HCT116 (cell line): ENCODE data around the gene KRTAP21-1. TPM values are rescaled to one million over a fixed set of nuclear protein-coding genes. Genes with fewer than 3 reads are reported as not detected.

Experiments
- ATAC-seq: fragments of 200-7000 bp; cut with Tn5 transposase; 2 replicates; pipeline ENCODE4 v1.9.1; 2020; ENCODE audit warnings: mild to moderate bottlenecking, moderate library complexity
- BruUV-seq: library from RNA; stranded (reverse); fragments of 400-500 nt; replicated peaks from 2 replicates; lab custom pipeline; 2021; lab: Mats Ljungman, UMichigan
- CTCF ChIA-PET: fragments of 300-600 bp; sonication (Branson Sonifier 250); formaldehyde crosslinking; loops from one replicate; lab custom pipeline; 2021; ENCODE audit warnings: antibody characterized with exemption; lab: Charles Lee
- POLR2A ChIA-PET: fragments of 300-600, 350-600 bp; sonication (Branson Sonifier 250); formaldehyde crosslinking; loops from one replicate; lab custom pipeline; 2021; ENCODE audit warnings: antibody characterized with exemption; lab: Charles Lee
- RAD21 ChIA-PET, 2 experiments: fragments of 300-600 bp; sonication (Branson Sonifier 250); formaldehyde crosslinking; loops; one replicate each; lab custom pipeline; 2023; ENCODE audit warnings: low total read pairs in 2 of 2; ENCODE audit not compliant: uncharacterized antibody in 2 of 2, unreplicated experiment in 2 of 2, low non-redundant PET in 1 of 2; lab: Charles Lee
- DNase-seq: peaks from one replicate; pipeline ENCODE4 v3.0.0-alpha.2; 2010; ENCODE audit warnings: low read depth, low spot score
- H2AFZ ChIP-seq: fragments of 200-600 bp; shearing (Covaris generic), sonication (generic); 2 replicates; pipeline ENCODE4 v1.6.1; 2017; ENCODE audit warnings: low read depth, mixed run types, mixed read lengths, antibody characterized with exemption, low read length; ENCODE audit not compliant: poor library complexity, severe bottlenecking
- H3K27ac ChIP-seq: 2 replicates; pipeline ENCODE4 v1.5.1; 2012; ENCODE audit warnings: low read depth, low read length
- H3K27me3 ChIP-seq: fragments of 200-600 bp; sonication (generic); 2 replicates; pipeline ENCODE4 v1.6.1; 2016; ENCODE audit warnings: mixed run types, low read length, mixed read lengths; ENCODE audit not compliant: insufficient read depth
- H3K36me3 ChIP-seq, 2 experiments: fragments of 200-500 bp in 1 of 2; fragments of 200-600 bp in 1 of 2; sonication (Bioruptor generic) in 1 of 2; sonication (generic) in 1 of 2; 2 replicates each; pipeline versions ENCODE4 v1.5.1 to v1.6.1; 2014 to 2016; ENCODE audit warnings: low read length in 2 of 2, inconsistent platforms in 1 of 2, mixed read lengths in 1 of 2, mixed run types in 1 of 2; ENCODE audit not compliant: insufficient read depth in 2 of 2, control insufficient read depth in 1 of 2
- H3K4me1 ChIP-seq, 2 experiments: fragments of 200-600 bp in 1 of 2; sonication (generic) in 1 of 2; 2 replicates each; pipeline versions ENCODE4 v1.5.1 to v1.6.1; 2012 to 2017; ENCODE audit warnings: low read length in 2 of 2, inconsistent platforms in 1 of 2, mild to moderate bottlenecking in 1 of 2, mixed read lengths in 1 of 2, mixed run types in 1 of 2, moderate library complexity in 1 of 2; ENCODE audit not compliant: insufficient read depth in 2 of 2, control insufficient read depth in 1 of 2
- H3K4me2 ChIP-seq: fragments of 200-600 bp; sonication (generic); 2 replicates; pipeline ENCODE4 v1.6.1; 2017; ENCODE audit warnings: mixed run types, low read length, mixed read lengths
- H3K4me3 ChIP-seq, 2 experiments: fragments of 200-600 bp in 1 of 2; sonication (generic) in 1 of 2; replicated peaks in 1 of 2; 2 replicates each; pipeline ENCODE4 v1.5.1; 2011 to 2016; ENCODE audit warnings: low read length in 2 of 2, control low read depth in 1 of 2, low read depth in 1 of 2, mild to moderate bottlenecking in 1 of 2, mixed read lengths in 1 of 2, mixed run types in 1 of 2
- H3K79me2 ChIP-seq: fragments of 200-600 bp; sonication (generic); 2 replicates; pipeline ENCODE4 v1.6.1; 2017; ENCODE audit warnings: mild to moderate bottlenecking, mixed run types, low read length, moderate library complexity, mixed read lengths; ENCODE audit not compliant: insufficient read depth
- H3K9ac ChIP-seq: fragments of 200-600 bp; sonication (generic); 2 replicates; pipeline ENCODE4 v1.6.1; 2016; ENCODE audit warnings: low read length, mixed read lengths
- H3K9me2 ChIP-seq: fragments of 200-600 bp; sonication (generic), shearing (Covaris generic); 2 replicates; pipeline ENCODE4 v1.6.1; 2017; ENCODE audit warnings: mixed run types, mild to moderate bottlenecking, moderate library complexity; ENCODE audit not compliant: insufficient read depth
- H3K9me3 ChIP-seq, 2 experiments: fragments of 200-500 bp in 1 of 2; fragments of 200-600 bp in 1 of 2; sonication (Bioruptor generic) in 1 of 2; sonication (generic) in 1 of 2; 2 replicates each; pipeline ENCODE4 v1.6.1; 2014 to 2017; ENCODE audit warnings: low read length in 2 of 2, mixed read lengths in 2 of 2, inconsistent platforms in 1 of 2, low read depth in 1 of 2, mild to moderate bottlenecking in 1 of 2, mixed run types in 1 of 2, moderate library complexity in 1 of 2; ENCODE audit not compliant: control insufficient read depth in 1 of 2, insufficient read depth in 1 of 2
- H4K20me1 ChIP-seq: fragments of 200-600 bp; sonication (generic), shearing (Covaris generic); 2 replicates; pipeline ENCODE4 v1.6.1; 2017; ENCODE audit warnings: mixed run types, mild to moderate bottlenecking, moderate library complexity; ENCODE audit not compliant: insufficient read depth
- POLR2A ChIP-seq: IDR thresholded peaks from 2 replicates; pipeline ENCODE4 v1.7.0; 2011; ENCODE audit warnings: borderline replicate concordance; ENCODE audit not compliant: insufficient read depth, insufficient read length; ENCODE audit errors: extremely low read depth
- SIN3A ChIP-seq: IDR thresholded peaks from 2 replicates; pipeline ENCODE4 v1.6.1; 2012; ENCODE audit warnings: low read depth
- SP1 ChIP-seq: IDR thresholded peaks from 2 replicates; pipeline ENCODE4 v1.6.1; 2012; ENCODE audit warnings: low read depth
- SRF ChIP-seq: IDR thresholded peaks from 2 replicates; pipeline ENCODE4 v1.6.1; 2012; ENCODE audit warnings: low read depth
- TCF7L2 ChIP-seq: IDR thresholded peaks from 2 replicates; pipeline ENCODE4 v1.7.0; 2011; ENCODE audit warnings: borderline replicate concordance, inconsistent platforms; ENCODE audit not compliant: insufficient read depth, insufficient read length; ENCODE audit errors: extremely low read depth
- YY1 ChIP-seq: IDR thresholded peaks from 2 replicates; pipeline ENCODE4 v1.6.1; 2011; ENCODE audit warnings: low read length, low read depth, moderate library complexity, mild to moderate bottlenecking; ENCODE audit not compliant: insufficient replicate concordance; ENCODE audit errors: extremely low read depth
- intact Hi-C: fragments of 100-400 bp; cut with micrococcal nuclease; formaldehyde crosslinking; loops from 2 replicates; pipeline ENCODE4 v1.10.0; 2022
- total RNA-seq: library from RNA; stranded (reverse); gene quantifications from one replicate; pipeline ENCODE4 v1.2.1, GENCODE V29; 2021; ENCODE audit not compliant: unreplicated experiment
- TF ChIP-seq, protein P1 (sequence below): IDR thresholded peaks from 2 replicates; pipeline ENCODE4 v1.6.1; 2012; ENCODE audit warnings: low read depth
- TF ChIP-seq, protein P2 (sequence below), 3 experiments: fragments of 200-600 bp in 1 of 3; sonication (generic) in 1 of 3; IDR thresholded peaks in 2 of 3; conservative IDR thresholded peaks in 1 of 3; 2 replicates each; pipeline ENCODE4 v1.5.1; 2012 to 2017; ENCODE audit warnings: low read depth in 2 of 3, low read length in 2 of 3, antibody characterized with exemption in 1 of 3, borderline replicate concordance in 1 of 3, control low read depth in 1 of 3, mild to moderate bottlenecking in 1 of 3, mixed read lengths in 1 of 3, mixed run types in 1 of 3, moderate library complexity in 1 of 3; ENCODE audit not compliant: insufficient read depth in 1 of 3

Gene KRTAP21-1
- total RNA-seq, 1 experiment from 2014 or later, result not detected

DNA sequence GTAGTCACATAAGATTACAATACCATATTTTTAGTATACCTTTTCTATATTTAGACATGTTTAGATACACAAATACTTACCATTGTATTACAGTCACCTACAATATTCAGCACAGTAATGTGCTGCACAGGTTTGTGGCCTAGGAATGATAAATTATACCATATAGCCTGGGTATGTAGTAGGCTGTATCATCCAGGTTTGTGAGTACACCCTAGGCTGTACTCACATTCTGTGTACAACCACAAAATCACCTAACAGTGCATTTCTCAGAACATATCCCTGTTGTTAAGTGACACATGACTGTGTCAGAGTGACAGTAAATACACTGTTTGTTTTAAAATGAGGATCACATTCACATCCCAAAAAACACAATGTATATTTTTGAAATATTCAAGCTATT, 47.8 kb downstream of the KRTAP21-1 start:
- ChIA-PET RAD21 (no interaction called here), POLR2A (no interaction called here)
- no peak for DNase-seq
- Histone ChIP-seq H2AFZ (no peak overlapping the region), H3K4me1 (no peaks in the 10 kb centered on the region), H3K36me3 (no peaks in the 10 kb centered on the region), H3K27ac (no peak overlapping the region), H4K20me1 (no peaks in the 10 kb centered on the region), H3K4me2 (no peak overlapping the region)
- BruUV-seq, result no TSS peak
- TF ChIP-seq SIN3A, result no peak
- TF ChIP-seq SP1, result no peak
- TF ChIP-seq, protein P1, sequence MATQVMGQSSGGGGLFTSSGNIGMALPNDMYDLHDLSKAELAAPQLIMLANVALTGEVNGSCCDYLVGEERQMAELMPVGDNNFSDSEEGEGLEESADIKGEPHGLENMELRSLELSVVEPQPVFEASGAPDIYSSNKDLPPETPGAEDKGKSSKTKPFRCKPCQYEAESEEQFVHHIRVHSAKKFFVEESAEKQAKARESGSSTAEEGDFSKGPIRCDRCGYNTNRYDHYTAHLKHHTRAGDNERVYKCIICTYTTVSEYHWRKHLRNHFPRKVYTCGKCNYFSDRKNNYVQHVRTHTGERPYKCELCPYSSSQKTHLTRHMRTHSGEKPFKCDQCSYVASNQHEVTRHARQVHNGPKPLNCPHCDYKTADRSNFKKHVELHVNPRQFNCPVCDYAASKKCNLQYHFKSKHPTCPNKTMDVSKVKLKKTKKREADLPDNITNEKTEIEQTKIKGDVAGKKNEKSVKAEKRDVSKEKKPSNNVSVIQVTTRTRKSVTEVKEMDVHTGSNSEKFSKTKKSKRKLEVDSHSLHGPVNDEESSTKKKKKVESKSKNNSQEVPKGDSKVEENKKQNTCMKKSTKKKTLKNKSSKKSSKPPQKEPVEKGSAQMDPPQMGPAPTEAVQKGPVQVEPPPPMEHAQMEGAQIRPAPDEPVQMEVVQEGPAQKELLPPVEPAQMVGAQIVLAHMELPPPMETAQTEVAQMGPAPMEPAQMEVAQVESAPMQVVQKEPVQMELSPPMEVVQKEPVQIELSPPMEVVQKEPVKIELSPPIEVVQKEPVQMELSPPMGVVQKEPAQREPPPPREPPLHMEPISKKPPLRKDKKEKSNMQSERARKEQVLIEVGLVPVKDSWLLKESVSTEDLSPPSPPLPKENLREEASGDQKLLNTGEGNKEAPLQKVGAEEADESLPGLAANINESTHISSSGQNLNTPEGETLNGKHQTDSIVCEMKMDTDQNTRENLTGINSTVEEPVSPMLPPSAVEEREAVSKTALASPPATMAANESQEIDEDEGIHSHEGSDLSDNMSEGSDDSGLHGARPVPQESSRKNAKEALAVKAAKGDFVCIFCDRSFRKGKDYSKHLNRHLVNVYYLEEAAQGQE, result no peak
- TF ChIP-seq POLR2A, result no peak
- TF ChIP-seq, protein P2, sequence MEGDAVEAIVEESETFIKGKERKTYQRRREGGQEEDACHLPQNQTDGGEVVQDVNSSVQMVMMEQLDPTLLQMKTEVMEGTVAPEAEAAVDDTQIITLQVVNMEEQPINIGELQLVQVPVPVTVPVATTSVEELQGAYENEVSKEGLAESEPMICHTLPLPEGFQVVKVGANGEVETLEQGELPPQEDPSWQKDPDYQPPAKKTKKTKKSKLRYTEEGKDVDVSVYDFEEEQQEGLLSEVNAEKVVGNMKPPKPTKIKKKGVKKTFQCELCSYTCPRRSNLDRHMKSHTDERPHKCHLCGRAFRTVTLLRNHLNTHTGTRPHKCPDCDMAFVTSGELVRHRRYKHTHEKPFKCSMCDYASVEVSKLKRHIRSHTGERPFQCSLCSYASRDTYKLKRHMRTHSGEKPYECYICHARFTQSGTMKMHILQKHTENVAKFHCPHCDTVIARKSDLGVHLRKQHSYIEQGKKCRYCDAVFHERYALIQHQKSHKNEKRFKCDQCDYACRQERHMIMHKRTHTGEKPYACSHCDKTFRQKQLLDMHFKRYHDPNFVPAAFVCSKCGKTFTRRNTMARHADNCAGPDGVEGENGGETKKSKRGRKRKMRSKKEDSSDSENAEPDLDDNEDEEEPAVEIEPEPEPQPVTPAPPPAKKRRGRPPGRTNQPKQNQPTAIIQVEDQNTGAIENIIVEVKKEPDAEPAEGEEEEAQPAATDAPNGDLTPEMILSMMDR (IDR thresholded peaks at IDR 0.05 in 2 of 3, conservative IDR thresholded peaks at IDR 0.05 in 1 of 3; ENCODE audit: borderline replicate concordance in 1 of 3, insufficient read depth in 1 of 3, low read depth in 2 of 3, low read length in 2 of 3), result no peak
- no peak for TF ChIP-seq YY1
- no peak for TF ChIP-seq SRF
- no peak for TF ChIP-seq TCF7L2
- TF ChIP-seq, all 23 proteins: peak for 0
- CTCF ChIA-PET, result no interaction called here
- ATAC-seq, result no peak
- H3K4me3 ChIP-seq, result no peak overlapping the region
- no peaks in the 10 kb centered on the region for H3K27me3 ChIP-seq
- H3K9ac ChIP-seq, result no peak overlapping the region
- peaks cover 0 to 7% of the 10 kb centered on the region in 2 experiments; a peak in 1 of 4 replicates for H3K9me3 ChIP-seq
- intact Hi-C loops, result no loop called here
- no peaks in the 10 kb centered on the region for H3K79me2 ChIP-seq
- no peaks in the 10 kb centered on the region for H3K9me2 ChIP-seq

Other genes starting within 250 kb of the KRTAP21-1 start
- gene KRTAP19-6, start 213.6 kb downstream of the KRTAP21-1 start, total RNA-seq, result not detected
- gene KRTAP19-7, start 194.1 kb downstream of the KRTAP21-1 start, total RNA-seq, result not detected
- not detected for gene KRTAP22-2, start 165.0 kb downstream of the KRTAP21-1 start, total RNA-seq
- not detected for gene KRTAP6-3, start 163.0 kb downstream of the KRTAP21-1 start, total RNA-seq
- gene KRTAP6-2, start 156.5 kb downstream of the KRTAP21-1 start, total RNA-seq, result not detected
- not detected for gene KRTAP22-1, start 154.3 kb downstream of the KRTAP21-1 start, total RNA-seq
- gene KRTAP6-1, start 141.5 kb downstream of the KRTAP21-1 start, total RNA-seq, result not detected
- gene KRTAP20-1, start 139.0 kb downstream of the KRTAP21-1 start, total RNA-seq, result not detected
- not detected for gene KRTAP20-4, start 134.8 kb downstream of the KRTAP21-1 start, total RNA-seq
- gene KRTAP20-2, start 120.2 kb downstream of the KRTAP21-1 start, total RNA-seq, result not detected
- gene KRTAP20-3, start 112.6 kb downstream of the KRTAP21-1 start, total RNA-seq, result not detected
- not detected for gene KRTAP21-3, start 36.7 kb downstream of the KRTAP21-1 start, total RNA-seq
- gene KRTAP21-2, start 8.2 kb downstream of the KRTAP21-1 start, total RNA-seq, result not detected
- not detected for gene KRTAP8-1, start 57.8 kb upstream of the KRTAP21-1 start, total RNA-seq
- not detected for gene KRTAP7-1, start 74.3 kb upstream of the KRTAP21-1 start, total RNA-seq
- not detected for gene KRTAP11-1, start 126.2 kb upstream of the KRTAP21-1 start, total RNA-seq